HepG2 (cell line): Measurements from ENCODE around the gene RGS6. TPM values are rescaled to one million over a fixed set of nuclear protein-coding genes. Genes with fewer than 3 reads are reported as not detected.

Experiments
- ATAC-seq: fragments of 200-7000 bp; cut with Tn5 transposase; 3 replicates; pipeline ENCODE4 v1.9.1; 2020; ENCODE audit warnings: mild to moderate bottlenecking, moderate library complexity
- BruUV-seq: library from RNA; stranded (reverse); fragments of 400-500 nt; replicated peaks from 2 replicates; lab custom pipeline; 2021; lab: Mats Ljungman, UMichigan
- CTCF ChIA-PET: fragments of 300-600 bp; formaldehyde crosslinking; extraction: SDS; loops from one replicate; lab custom pipeline; 2021; ENCODE audit warnings: low total read pairs, inconsistent platforms, low intra/inter-chr PET ratio; lab: Yijun Ruan, JAX
- POLR2A ChIA-PET: fragments of 350-600 bp; sonication (Branson Sonifier 250); formaldehyde crosslinking; loops from one replicate; lab custom pipeline; 2020; ENCODE audit warnings: antibody characterized with exemption, inconsistent platforms; lab: Yijun Ruan, JAX
- DNase-seq: peaks from one replicate; pipeline ENCODE4 v3.0.0-alpha.2; 2015; ENCODE audit warnings: low spot score
- FAIRE-seq: peaks from 3 replicates; lab custom pipeline; 2011; peaks lifted over from hg19 to GRCh38; lab: Jason Lieb, UNC
- H2AFZ ChIP-seq: one replicate; pipeline ENCODE4 v1.6.1; 2011; ENCODE audit warnings: low read length, inconsistent platforms
- H3K27ac ChIP-seq: fragments of 300-600 bp; 3 replicates; pipeline ENCODE4 v1.8.0; 2011; ENCODE audit warnings: mixed run types, mild to moderate bottlenecking, mixed read lengths, low read length, inconsistent platforms; ENCODE audit not compliant: insufficient read depth; ENCODE audit errors: extremely low read length
- H3K27me3 ChIP-seq, 2 experiments: fragments of 200-600 bp in 1 of 2; 2 replicates in 1 of 2; 3 replicates in 1 of 2; pipeline versions ENCODE4 v1.6.0 to v1.8.0; 2011; ENCODE audit warnings: low read length in 2 of 2, mild to moderate bottlenecking in 2 of 2, moderate library complexity in 2 of 2, inconsistent platforms in 1 of 2; ENCODE audit not compliant: insufficient read depth in 2 of 2, control insufficient read depth in 1 of 2
- H3K36me3 ChIP-seq, 2 experiments: fragments of 200-600 bp in 1 of 2; replicated peaks in 1 of 2; 2 replicates in 1 of 2; 3 replicates in 1 of 2; pipeline versions ENCODE4 v1.5.1 to v1.8.0; 2011; ENCODE audit warnings: low read length in 2 of 2, inconsistent platforms in 1 of 2; ENCODE audit not compliant: insufficient read depth in 2 of 2, control insufficient read depth in 1 of 2
- H3K4me1 ChIP-seq: 2 replicates; pipeline ENCODE4 v1.5.1; 2012; ENCODE audit warnings: low read length, inconsistent platforms; ENCODE audit not compliant: insufficient read depth
- H3K4me2 ChIP-seq: 2 replicates; pipeline ENCODE4 v1.6.0; 2011; ENCODE audit warnings: low read depth, low read length, inconsistent platforms
- H3K4me3 ChIP-seq, 3 experiments: fragments of 200-600 bp in 1 of 3; sonication (generic), shearing (Covaris generic) in 1 of 3; replicated peaks in 1 of 3; 2 replicates each; pipeline ENCODE4 v1.5.1; 2011 to 2016; ENCODE audit warnings: low read length in 3 of 3, inconsistent platforms in 2 of 3, low read depth in 2 of 3, mild to moderate bottlenecking in 2 of 3, control low read depth in 1 of 3, mixed read lengths in 1 of 3; ENCODE audit not compliant: insufficient read depth in 1 of 3
- H3K79me2 ChIP-seq: one replicate; pipeline ENCODE4 v1.6.1; 2011; ENCODE audit warnings: low read length, inconsistent platforms; ENCODE audit not compliant: insufficient read depth
- H3K9ac ChIP-seq: 2 replicates; pipeline ENCODE4 v1.6.0; 2011; ENCODE audit warnings: mild to moderate bottlenecking, low read depth, low read length, inconsistent platforms; ENCODE audit not compliant: insufficient read depth
- H3K9me3 ChIP-seq: 2 replicates; pipeline ENCODE4 v1.5.1; 2012; ENCODE audit warnings: mild to moderate bottlenecking, low read length
- H4K20me1 ChIP-seq: 2 replicates; pipeline ENCODE4 v1.6.0; 2011; ENCODE audit warnings: inconsistent platforms, mild to moderate bottlenecking, low read length, moderate library complexity; ENCODE audit not compliant: insufficient read depth
- ARID3A ChIP-seq: IDR thresholded peaks from 2 replicates; pipeline ENCODE4 v1.6.1; 2012; ENCODE audit warnings: low read depth, low read length, improper control_type of control experiment
- CREB1 ChIP-seq, 2 experiments: fragments of 450-650 bp in 1 of 2; IDR thresholded peaks; 2 replicates each; pipeline ENCODE4 v1.6.1; 2016 to 2017; ENCODE audit warnings: control low read depth in 1 of 2, mild to moderate bottlenecking in 1 of 2, missing compliant biosample characterization in 1 of 2, missing genetic modification characterization in 1 of 2
- DMTF1 ChIP-seq: sonication (generic); formaldehyde crosslinking; IDR thresholded peaks from 2 replicates; pipeline ENCODE4 v1.4.0; 2020; ENCODE audit warnings: mild to moderate bottlenecking, missing genetic modification reagents
- FIP1L1 ChIP-seq: fragments of 200-400 bp; formaldehyde crosslinking; IDR thresholded peaks from 2 replicates; pipeline ENCODE4 v1.6.1; 2018; ENCODE audit warnings: low read depth, mild to moderate bottlenecking, low read length, moderate library complexity, borderline replicate concordance; ENCODE audit not compliant: insufficient read depth
- ISL2 ChIP-seq: sonication (generic); formaldehyde crosslinking; IDR thresholded peaks from 2 replicates; pipeline ENCODE4 v1.5.0; 2020; ENCODE audit warnings: missing genetic modification reagents
- JUNB ChIP-seq: sonication (generic); formaldehyde crosslinking; IDR thresholded peaks from 2 replicates; pipeline ENCODE4 v1.8.0; 2022; ENCODE audit warnings: missing genetic modification reagents, mild to moderate bottlenecking, borderline replicate concordance
- KLF12 ChIP-seq: sonication (generic); formaldehyde crosslinking; IDR thresholded peaks from 2 replicates; pipeline ENCODE4 v1.4.0; 2020; ENCODE audit warnings: missing genetic modification reagents, borderline replicate concordance
- MED1 ChIP-seq: sonication (generic); formaldehyde crosslinking; IDR thresholded peaks from 2 replicates; pipeline ENCODE4 v1.4.0; 2020; ENCODE audit warnings: missing genetic modification reagents
- NR3C1 ChIP-seq: sonication (generic); formaldehyde crosslinking; IDR thresholded peaks from 2 replicates; pipeline ENCODE4 v1.4.0; 2020; ENCODE audit warnings: missing genetic modification reagents
- USF2 ChIP-seq, 2 experiments: sonication (generic) in 1 of 2; formaldehyde crosslinking in 1 of 2; IDR thresholded peaks; 2 replicates each; pipeline versions ENCODE4 v1.5.1 to v1.6.1; 2011 to 2020; ENCODE audit warnings: borderline replicate concordance in 1 of 2, low read depth in 1 of 2, low read length in 1 of 2, mild to moderate bottlenecking in 1 of 2, missing genetic modification reagents in 1 of 2, moderate library complexity in 1 of 2
- ZNF296 ChIP-seq: sonication (generic); formaldehyde crosslinking; conservative IDR thresholded peaks from 2 replicates; pipeline ENCODE4 v1.5.0; 2020; ENCODE audit warnings: mild to moderate bottlenecking, missing genetic modification reagents
- ZNF335 ChIP-seq: sonication (generic); formaldehyde crosslinking; IDR thresholded peaks from 2 replicates; pipeline ENCODE4 v1.4.0; 2020; ENCODE audit warnings: missing genetic modification reagents
- ZNF775 ChIP-seq: sonication (generic); formaldehyde crosslinking; IDR thresholded peaks from 2 replicates; pipeline ENCODE4 v1.4.0; 2020; ENCODE audit warnings: missing genetic modification reagents, mild to moderate bottlenecking, moderate library complexity, borderline replicate concordance
- ZNF780A ChIP-seq: sonication (generic); formaldehyde crosslinking; IDR thresholded peaks from 2 replicates; pipeline ENCODE4 v1.8.0; 2022; ENCODE audit warnings: mild to moderate bottlenecking, missing genetic modification reagents, moderate library complexity
- WGBS: methylation state at CpG from one replicate; pipeline ENCODE4 v1.1.6; 2017; ENCODE audit warnings: low lambda C conversion rate; 5-methylcytosine and 5-hydroxymethylcytosine counted together
- in situ Hi-C: cut with HindIII; loops from 2 replicates; pipeline ENCODE4 v1.10.0; 2017; ENCODE audit warnings: low pct_unique_long_range_greater_than_20kb; ENCODE audit not compliant: extremely low pct_ligation_motif_present
- intact Hi-C: fragments of 100-400 bp; cut with micrococcal nuclease; formaldehyde crosslinking; loops from one replicate; pipeline ENCODE4 v1.10.0; 2022; ENCODE audit not compliant: unreplicated experiment
- polyA plus RNA-seq, 8 experiments: library from polyadenylated mRNA; depleted of rRNA in 3 of 8; stranded (reverse) in 7 of 8; unstranded in 1 of 8; fragments of >200 nt; fragmentation: Illumina TruSeq in 4 of 8; extraction: Trizol in 4 of 8; gene quantifications; 2 replicates each; pipeline versions ENCODE4 v1.2.1 to v1.2.3, GENCODE V29; 2011 to 2016; ENCODE audit warnings: low read depth in 4 of 8, missing spikeins in 1 of 8, mixed read lengths in 1 of 8; ENCODE audit not compliant: insufficient read depth in 1 of 8
- total RNA-seq, 5 experiments: library from RNA; depleted of rRNA; stranded (reverse); fragments of >200 nt; fragmentation: Illumina TruSeq; extraction: Trizol; gene quantifications; 2 replicates each; pipeline ENCODE4 v1.2.3, GENCODE V29; 2016; ENCODE audit warnings: low read depth in 1 of 5
- TF ChIP-seq, protein P1 (sequence below): sonication (generic); formaldehyde crosslinking; IDR thresholded peaks from 2 replicates; pipeline ENCODE4 v1.8.0; 2022; ENCODE audit warnings: missing genetic modification reagents, mild to moderate bottlenecking, inconsistent platforms, borderline replicate concordance

Gene RGS6
- total and polyA plus RNA-seq, 2 of the 13 experiments (the other 11 are each of a cell fraction or from before 2014, with no cell fraction given): not detected

GRCh38 chr14:72057701-72058285 is 125.6 kb downstream of the RGS6 start (continued):
- TF ChIP-seq JUNB: no peak
- TF ChIP-seq ZNF335 (CRISPR knock-in tag): no peak

- BruUV-seq: no TSS peak
- H3K9me3 ChIP-seq: no peaks in the 10 kb centered on the region
- H3K4me2 ChIP-seq: no peak overlapping the region
- in situ Hi-C loops: no loop called here
- no peak overlapping the region for H2AFZ ChIP-seq
- no peak overlapping the region for H3K27ac ChIP-seq
- WGBS: 3% methylated on average over 3 of the region's 3 CpGs
- FAIRE-seq: no peak
- H4K20me1 ChIP-seq: no peaks in the 10 kb centered on the region
- TF ChIP-seq USF2 (IDR thresholded peaks at IDR 0.05; ENCODE audit: low read depth, low read length) (no peak), USF2 (CRISPR knock-in tag; IDR thresholded peaks at IDR 0.05; ENCODE audit: borderline replicate concordance) (no peak), DMTF1 (CRISPR knock-in tag) (no peak), ISL2 (CRISPR knock-in tag) (no peak), ZNF296 (CRISPR knock-in tag) (no peak), ARID3A (no peak), FIP1L1 (no peak), ZNF775 (CRISPR knock-in tag) (no peak), KLF12 (CRISPR knock-in tag) (no peak), NR3C1 (CRISPR knock-in tag) (no peak), MED1 (no peak), ZNF780A (CRISPR knock-in tag) (no peak), CREB1 (IDR thresholded peaks at IDR 0.05) (no peak), CREB1 (CRISPR knock-in tag; IDR thresholded peaks at IDR 0.05) (no peak)
- TF ChIP-seq, protein P1, sequence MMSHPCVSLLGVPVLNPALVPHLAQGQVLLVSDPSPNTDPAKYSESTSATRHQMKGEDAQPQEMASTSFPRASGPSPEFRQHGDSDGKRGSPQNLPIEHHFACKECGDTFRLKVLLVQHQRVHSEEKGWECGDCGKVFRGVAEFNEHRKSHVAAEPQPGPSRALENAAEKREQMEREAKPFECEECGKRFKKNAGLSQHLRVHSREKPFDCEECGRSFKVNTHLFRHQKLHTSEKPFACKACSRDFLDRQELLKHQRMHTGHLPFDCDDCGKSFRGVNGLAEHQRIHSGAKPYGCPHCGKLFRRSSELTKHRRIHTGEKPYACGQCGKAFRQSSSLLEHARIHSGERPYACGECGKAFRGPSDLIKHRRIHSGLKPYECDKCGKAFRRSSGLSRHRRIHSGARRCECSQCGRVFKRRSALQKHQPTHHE (CRISPR knock-in tag): no peak
- no peaks in the 10 kb centered on the region for H3K79me2 ChIP-seq
- no peaks in the 10 kb centered on the region for H3K36me3 ChIP-seq
- no peak for DNase-seq
- ATAC-seq: no peak
- intact Hi-C loops: no loop called here
- no peak overlapping the region for H3K9ac ChIP-seq
- H3K4me3 ChIP-seq: no peak overlapping the region
- CTCF ChIA-PET: no interaction called here
- no peaks in the 10 kb centered on the region for H3K27me3 ChIP-seq
- POLR2A ChIA-PET: no interaction called here
- no peaks in the 10 kb centered on the region for H3K4me1 ChIP-seq
Observed at GRCh38 chr14:72060460-72060859, 128.2 kb downstream of the RGS6 start.
